Measurements from ENCODE around the gene CCDC14. TPM values are rescaled to one million over a fixed set of nuclear protein-coding genes. Genes with fewer than 3 reads are reported as not detected.

The CCDC14 gene
- total and polyA plus RNA-seq, 2 experiments from 2014 or later: 12.4 to 47.3 TPM

DNA sequence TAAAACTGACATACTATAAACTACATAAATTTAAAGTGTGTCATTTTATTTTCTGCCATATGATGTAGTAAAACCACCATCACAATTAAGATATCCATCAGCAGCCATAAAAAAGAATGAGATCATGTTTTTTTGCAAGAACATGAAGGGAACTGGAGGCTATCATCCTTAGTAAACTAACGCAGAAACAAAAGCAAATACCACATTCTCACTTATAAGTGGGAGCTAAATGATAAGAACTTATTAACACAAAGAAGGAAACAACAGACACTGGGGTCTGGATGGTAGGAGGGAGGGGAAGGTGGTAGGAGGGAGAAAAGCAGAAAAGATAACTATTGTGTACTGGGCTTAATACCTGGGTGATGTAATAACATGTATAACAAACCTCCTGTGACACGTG, 24.6 kb downstream of the CCDC14 start:
- Histone ChIP-seq H3K9me2 (replicated peaks; ENCODE audit: insufficient read depth) (no peaks in the 10 kb centered on the region), H3K4me2 (no peak overlapping the region), H2AFZ (no peak overlapping the region), H3K27me3 (no peaks in the 10 kb centered on the region), H3K4me1 (ENCODE audit: insufficient read depth) (no peaks in the 10 kb centered on the region), H3K27ac (no peak overlapping the region), H4K20me1 (ENCODE audit: insufficient read depth, poor library complexity, severe bottlenecking) (no peaks in the 10 kb centered on the region), H3K79me2 (no peaks in the 10 kb centered on the region), H3K36me3 (replicated peaks; ENCODE audit: insufficient read depth, low read depth) (no peaks in the 10 kb centered on the region), H3K9me3 (ENCODE audit: low read depth) (no peaks in the 10 kb centered on the region), H3K4me3 (no peak overlapping the region)
- 61% methylated on average over 2 of the region's 2 CpGs for WGBS (ENCODE audit: low lambda C conversion rate, missing lambda C conversion rate)
- TF ChIP-seq, protein P1, sequence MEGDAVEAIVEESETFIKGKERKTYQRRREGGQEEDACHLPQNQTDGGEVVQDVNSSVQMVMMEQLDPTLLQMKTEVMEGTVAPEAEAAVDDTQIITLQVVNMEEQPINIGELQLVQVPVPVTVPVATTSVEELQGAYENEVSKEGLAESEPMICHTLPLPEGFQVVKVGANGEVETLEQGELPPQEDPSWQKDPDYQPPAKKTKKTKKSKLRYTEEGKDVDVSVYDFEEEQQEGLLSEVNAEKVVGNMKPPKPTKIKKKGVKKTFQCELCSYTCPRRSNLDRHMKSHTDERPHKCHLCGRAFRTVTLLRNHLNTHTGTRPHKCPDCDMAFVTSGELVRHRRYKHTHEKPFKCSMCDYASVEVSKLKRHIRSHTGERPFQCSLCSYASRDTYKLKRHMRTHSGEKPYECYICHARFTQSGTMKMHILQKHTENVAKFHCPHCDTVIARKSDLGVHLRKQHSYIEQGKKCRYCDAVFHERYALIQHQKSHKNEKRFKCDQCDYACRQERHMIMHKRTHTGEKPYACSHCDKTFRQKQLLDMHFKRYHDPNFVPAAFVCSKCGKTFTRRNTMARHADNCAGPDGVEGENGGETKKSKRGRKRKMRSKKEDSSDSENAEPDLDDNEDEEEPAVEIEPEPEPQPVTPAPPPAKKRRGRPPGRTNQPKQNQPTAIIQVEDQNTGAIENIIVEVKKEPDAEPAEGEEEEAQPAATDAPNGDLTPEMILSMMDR (IDR thresholded peaks at IDR 0.05; ENCODE audit: poor library complexity): no peak
- TF ChIP-seq EZH2 (IDR thresholded peaks at IDR 0.05; ENCODE audit: borderline replicate concordance) (no peak), EZH2phosphoT487 (IDR thresholded peaks at IDR 0.05; ENCODE audit: low read depth, severe bottlenecking, unreplicated experiment) (no peak)
- no peak for DNase-seq (ENCODE audit: low spot score)

GRCh38 chr3:123935830-123936229, 25.2 kb downstream of the CCDC14 start:
- H3K27me3 ChIP-seq: no peaks in the 10 kb centered on the region
- no peak overlapping the region for H3K4me2 ChIP-seq
- no peak overlapping the region for H3K27ac ChIP-seq
- no peak overlapping the region for H2AFZ ChIP-seq
- no peaks in the 10 kb centered on the region for H3K36me3 ChIP-seq (replicated peaks; ENCODE audit: insufficient read depth, low read depth)
- no peaks in the 10 kb centered on the region for H3K9me2 ChIP-seq (replicated peaks; ENCODE audit: insufficient read depth)
- H4K20me1 ChIP-seq (ENCODE audit: insufficient read depth, poor library complexity, severe bottlenecking): no peaks in the 10 kb centered on the region
- H3K9me3 ChIP-seq (ENCODE audit: low read depth): no peaks in the 10 kb centered on the region
- H3K79me2 ChIP-seq: no peaks in the 10 kb centered on the region
- H3K4me3 ChIP-seq: no peak overlapping the region
- TF ChIP-seq EZH2 (IDR thresholded peaks at IDR 0.05; ENCODE audit: borderline replicate concordance) (no peak), EZH2phosphoT487 (IDR thresholded peaks at IDR 0.05; ENCODE audit: low read depth, severe bottlenecking, unreplicated experiment) (no peak)
- no peaks in the 10 kb centered on the region for H3K4me1 ChIP-seq (ENCODE audit: insufficient read depth)
- no peak for DNase-seq (ENCODE audit: low spot score)

DNA sequence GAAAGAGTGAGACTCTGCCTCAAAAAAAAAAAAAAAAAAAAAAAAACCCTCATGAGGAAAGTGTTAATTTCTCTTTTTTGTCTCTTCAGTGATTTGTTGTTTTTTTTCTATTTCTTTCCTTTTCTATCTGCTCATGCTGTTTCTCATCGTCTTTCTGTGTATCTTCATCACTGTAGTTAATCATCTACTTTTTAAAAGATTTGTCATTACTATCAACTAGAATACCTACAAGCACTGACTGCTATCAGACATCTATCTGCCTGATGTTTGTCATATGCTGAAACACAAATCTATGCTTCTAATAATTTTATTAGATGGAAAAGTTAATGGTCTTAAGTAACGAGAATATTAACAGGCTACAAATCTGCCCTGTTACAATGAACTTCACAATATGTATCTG, 26.8 kb downstream of the CCDC14 start:
- no peaks in the 10 kb centered on the region for H3K27me3 ChIP-seq
- H3K9me3 ChIP-seq (ENCODE audit: low read depth): no peaks in the 10 kb centered on the region
- H3K27ac ChIP-seq: no peak overlapping the region
- no peak for TF ChIP-seq EZH2phosphoT487 (IDR thresholded peaks at IDR 0.05; ENCODE audit: low read depth, severe bottlenecking, unreplicated experiment)
- TF ChIP-seq EZH2 (IDR thresholded peaks at IDR 0.05; ENCODE audit: borderline replicate concordance): no peak
- TF ChIP-seq, protein P1 (IDR thresholded peaks at IDR 0.05; ENCODE audit: poor library complexity): no peak
- no peak for DNase-seq (ENCODE audit: low spot score)
- no peak overlapping the region for H3K4me3 ChIP-seq
- H2AFZ ChIP-seq: no peak overlapping the region
- H3K79me2 ChIP-seq: no peaks in the 10 kb centered on the region
- no peaks in the 10 kb centered on the region for H3K4me1 ChIP-seq (ENCODE audit: insufficient read depth)
- WGBS (ENCODE audit: low lambda C conversion rate, missing lambda C conversion rate): 80% methylated on average over 2 of the region's 2 CpGs
- no peaks in the 10 kb centered on the region for H3K36me3 ChIP-seq (replicated peaks; ENCODE audit: insufficient read depth, low read depth)
- H3K9me2 ChIP-seq (replicated peaks; ENCODE audit: insufficient read depth): no peaks in the 10 kb centered on the region
- H3K4me2 ChIP-seq: no peak overlapping the region
- H4K20me1 ChIP-seq (ENCODE audit: insufficient read depth, poor library complexity, severe bottlenecking): no peaks in the 10 kb centered on the region

GRCh38 chr3:123930445-123930844, 30.6 kb downstream of the CCDC14 start:
- H3K9me3 ChIP-seq (ENCODE audit: low read depth): no peaks in the 10 kb centered on the region
- H3K4me1 ChIP-seq (ENCODE audit: insufficient read depth): no peaks in the 10 kb centered on the region
- H4K20me1 ChIP-seq (ENCODE audit: insufficient read depth, poor library complexity, severe bottlenecking): no peaks in the 10 kb centered on the region
- H2AFZ ChIP-seq: no peak overlapping the region
- H3K4me3 ChIP-seq: no peak overlapping the region
- TF ChIP-seq, protein P1 (IDR thresholded peaks at IDR 0.05; ENCODE audit: poor library complexity): no peak
- no peak for TF ChIP-seq EZH2 (IDR thresholded peaks at IDR 0.05; ENCODE audit: borderline replicate concordance)
- TF ChIP-seq EZH2phosphoT487 (IDR thresholded peaks at IDR 0.05; ENCODE audit: low read depth, severe bottlenecking, unreplicated experiment): no peak
- H3K4me2 ChIP-seq: no peak overlapping the region
- no peaks in the 10 kb centered on the region for H3K36me3 ChIP-seq (replicated peaks; ENCODE audit: insufficient read depth, low read depth)
- DNase-seq (ENCODE audit: low spot score): no peak
- H3K27ac ChIP-seq: no peak overlapping the region
- no peaks in the 10 kb centered on the region for H3K9me2 ChIP-seq (replicated peaks; ENCODE audit: insufficient read depth)
- no peaks in the 10 kb centered on the region for H3K79me2 ChIP-seq
- H3K27me3 ChIP-seq: no peaks in the 10 kb centered on the region
